Heart right ventricle (tissue), 16 donors: Measurements from ENCODE around the gene C9orf85. TPM values are rescaled to one million over a fixed set of nuclear protein-coding genes. Genes with fewer than 3 reads are reported as not detected.

Source experiments
- ATAC-seq, 8 donors: fragments of 200-7000 bp; cut with Tn5 transposase; one replicate each; pipeline ENCODE4 v1.9.1; 2020; ENCODE audit warnings: mild to moderate bottlenecking in 8 of 8, moderate library complexity in 8 of 8, moderate number of reproducible peaks in 1 of 8
- DNase-seq, 2 donors: peaks; one replicate each; pipeline ENCODE4 v3.0.0-alpha.2; 2020
- H3K27ac ChIP-seq, 10 donors: fragments of 200-600 bp; sonication (generic) in 2 of 10; one replicate each; pipeline versions ENCODE4 v1.5.0 to v1.8.0; 2020 to 2022; ENCODE audit warnings: mild to moderate bottlenecking in 3 of 10
- H3K27me3 ChIP-seq, 7 donors: fragments of 200-600 bp; one replicate each; pipeline ENCODE4 v1.8.0; 2021 to 2022; ENCODE audit warnings: mild to moderate bottlenecking in 2 of 7
- H3K36me3 ChIP-seq, 9 donors: fragments of 200-600 bp; sonication (generic) in 1 of 9; one replicate each; pipeline versions ENCODE4 v1.5.0 to v1.8.0; 2020 to 2022; ENCODE audit warnings: mild to moderate bottlenecking in 2 of 9
- H3K4me1 ChIP-seq, 9 donors: fragments of 200-600 bp; sonication (generic) in 1 of 9; one replicate each; pipeline versions ENCODE4 v1.5.0 to v1.8.0; 2020 to 2022; ENCODE audit warnings: mild to moderate bottlenecking in 4 of 9
- H3K4me3 ChIP-seq, 10 donors: fragments of 200-600 bp; sonication (generic) in 2 of 10; one replicate each; pipeline versions ENCODE4 v1.5.0 to v1.8.0; 2020 to 2022; ENCODE audit warnings: mild to moderate bottlenecking in 7 of 10, moderate library complexity in 2 of 10
- H3K9me3 ChIP-seq, 11 donors: fragments of 200-600 bp in 10 of 11; sonication (generic) in 2 of 11; one replicate each; pipeline versions ENCODE4 v1.5.0 to v1.8.0; 2013 to 2022; ENCODE audit warnings: mild to moderate bottlenecking in 2 of 11, control low read depth in 1 of 11, moderate library complexity in 1 of 11
- WGBS, 2 donors: extraction: QIAGEN DNeasy Blood & Tissue Kit; methylation state at CpG; one replicate each; pipeline ENCODE4 v1.1.7; 2013; ENCODE audit warnings: inconsistent platforms in 1 of 2; 5-methylcytosine and 5-hydroxymethylcytosine counted together
- intact Hi-C, 10 donors: fragments of 100-400 bp; cut with DNase I; formaldehyde crosslinking; loops; one replicate each; pipeline versions ENCODE4 v1.11.1 to v1.14.2; 2022
- polyA plus RNA-seq, 2 donors: library from polyadenylated mRNA; stranded (reverse); fragments of 200-250 nt; gene quantifications; one replicate each; pipeline ENCODE4 v1.2.3, GENCODE V29; 2013
- total RNA-seq, 10 donors: library from RNA; stranded (reverse); fragmentation: NEBNext Ultra II Directional in 3 of 10; extraction: Animal tissue kit (Norgen Biotek cat#: 25700) in 3 of 10; gene quantifications; one replicate each; pipeline versions ENCODE4 v1.2.1 to v1.2.4, GENCODE V29; 2021 to 2023
- TF ChIP-seq, protein P1 (sequence below), 9 donors: fragments of 200-600 bp; sonication (generic) in 2 of 9; IDR thresholded peaks; one replicate each; pipeline versions ENCODE4 v1.5.0 to v1.8.0; 2021 to 2022; ENCODE audit warnings: antibody characterized with exemption in 9 of 9, mild to moderate bottlenecking in 5 of 9, moderate library complexity in 1 of 9
- donor health status: Arrhythmogenic right ventricular cardiomyopathy.
- donor health status: ischemic (EF 13 %, LVEDD 7.1; RV severe dilation, severe dysfunction).
- donor health status: healthy with polysubstance abuse.
- donor health status: DM: no; HTN: yes; CAD: no.
- donor health status: DM: no; HTN: no; CAD: no.
- donor health status: ischemic (EF 25% LVEDD 6.9; RV normal size, moderate dysfunction).
- donor health status: ischemic (EF 25% LVEDD 5.7; RV mildly dilated, moderate dysfunction).
- donor health status: healthy.
- donor health status: DM: yes; HTN: yes; CAD: no.
- donor health status: Ischemic cardiomyopathy.
- donor health status: ischemic (EF 35%, LVEDD 5.7; RV mildly dilated, moderate dysfunction).
- donor health status: nonischemic (EF 11% LVEDD 7.7; RV severe dilation, severe dysfunction).
- donor health status: DM: yes; HTN: yes; CAD: no.
- donor health status: PGD.
- donor health status: ischemic (EF 29% LVEDD 5.4; RV normal size, mild dysfunction).
- donor health status: nonischemic (EF 23%, LVEDD 6.1; RV moderate dilation, normal function).

C9orf85 gene
- total and polyA plus RNA-seq, 12 donors = 3.8 to 8.5 (median 6.1) TPM

DNA sequence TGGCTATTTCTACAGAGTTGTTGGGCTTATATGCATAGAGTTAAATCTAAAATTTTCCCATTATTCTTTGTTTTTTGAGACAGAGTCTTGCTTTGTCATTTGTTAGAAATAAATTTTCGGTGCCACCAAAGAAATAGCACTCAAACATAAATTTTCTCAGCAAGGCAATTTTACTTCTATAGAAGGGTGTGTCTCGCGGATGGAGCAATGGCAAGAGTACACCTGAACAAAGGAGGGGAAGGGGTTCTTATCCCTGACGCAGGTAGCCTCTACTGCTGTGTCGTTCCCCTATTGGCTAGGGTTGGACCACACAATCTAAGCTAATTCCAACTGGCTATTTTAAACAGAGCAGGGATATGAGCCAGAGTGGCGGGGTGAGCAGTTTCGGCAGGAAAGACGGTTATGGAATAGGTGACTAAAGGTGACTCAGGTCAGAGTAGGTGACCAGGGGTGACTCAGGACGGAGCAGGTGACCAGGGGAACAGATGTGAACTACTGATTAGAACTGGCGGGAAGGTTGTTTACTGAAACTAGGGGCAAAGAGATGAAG is 57.2 kb downstream of the C9orf85 start:
- Histone ChIP-seq H3K4me3 (no peak overlapping the region), H3K36me3 (peaks cover 0 to 33% (median 11%) of the 10 kb centered on the region in 9 donors), H3K4me1 (no peaks in the 10 kb centered on the region), H3K27ac (no peak overlapping the region), H3K27me3 (no peaks in the 10 kb centered on the region), H3K9me3 (peaks cover 0 to 22% (median 3%) of the 10 kb centered on the region in 11 donors)
- WGBS, 2 donors = 87 to 88% methylated on average over 10 of the region's 10 CpGs
- DNase-seq (no peak), ATAC-seq (no peak)
- TF ChIP-seq, protein P1, sequence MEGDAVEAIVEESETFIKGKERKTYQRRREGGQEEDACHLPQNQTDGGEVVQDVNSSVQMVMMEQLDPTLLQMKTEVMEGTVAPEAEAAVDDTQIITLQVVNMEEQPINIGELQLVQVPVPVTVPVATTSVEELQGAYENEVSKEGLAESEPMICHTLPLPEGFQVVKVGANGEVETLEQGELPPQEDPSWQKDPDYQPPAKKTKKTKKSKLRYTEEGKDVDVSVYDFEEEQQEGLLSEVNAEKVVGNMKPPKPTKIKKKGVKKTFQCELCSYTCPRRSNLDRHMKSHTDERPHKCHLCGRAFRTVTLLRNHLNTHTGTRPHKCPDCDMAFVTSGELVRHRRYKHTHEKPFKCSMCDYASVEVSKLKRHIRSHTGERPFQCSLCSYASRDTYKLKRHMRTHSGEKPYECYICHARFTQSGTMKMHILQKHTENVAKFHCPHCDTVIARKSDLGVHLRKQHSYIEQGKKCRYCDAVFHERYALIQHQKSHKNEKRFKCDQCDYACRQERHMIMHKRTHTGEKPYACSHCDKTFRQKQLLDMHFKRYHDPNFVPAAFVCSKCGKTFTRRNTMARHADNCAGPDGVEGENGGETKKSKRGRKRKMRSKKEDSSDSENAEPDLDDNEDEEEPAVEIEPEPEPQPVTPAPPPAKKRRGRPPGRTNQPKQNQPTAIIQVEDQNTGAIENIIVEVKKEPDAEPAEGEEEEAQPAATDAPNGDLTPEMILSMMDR (IDR thresholded peaks at IDR 0.05) = no peak
- intact Hi-C loops = no loop called here

DNA sequence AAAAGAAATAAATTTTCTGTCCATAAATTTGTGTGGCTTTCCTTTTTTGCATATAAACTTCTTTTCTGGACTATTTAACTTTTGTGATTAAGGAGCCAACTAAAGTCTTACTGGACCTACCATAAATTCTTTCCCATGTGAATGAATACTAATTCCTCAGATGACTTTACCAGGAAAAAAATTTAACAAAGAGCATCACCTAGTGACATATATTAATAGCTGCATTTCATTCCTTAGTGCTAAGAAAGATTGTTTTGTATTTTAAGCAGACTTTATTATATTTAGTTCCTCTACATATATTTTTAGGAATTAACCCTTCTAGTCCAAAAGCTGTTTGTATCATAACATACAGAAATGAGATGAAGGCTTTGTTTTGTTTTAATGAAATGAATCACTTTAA is 64.4 kb downstream of the C9orf85 start:
- Histone ChIP-seq H3K4me1 (peaks cover 0 to 10% (median 6%) of the 10 kb centered on the region in 9 donors), H3K27ac (no peak overlapping the region), H3K4me3 (no peak overlapping the region), H3K9me3 (no peaks in the 10 kb centered on the region), H3K36me3 (peaks cover 0 to 44% (median 11%) of the 10 kb centered on the region in 9 donors), H3K27me3 (no peaks in the 10 kb centered on the region)
- ATAC-seq (no peak), DNase-seq (no peak)
- TF ChIP-seq, protein P1 (IDR thresholded peaks at IDR 0.05) = peak in 8 of 9 donors; percentile 6 to 50 (median 35)
- intact Hi-C loops = no loop called here

DNA sequence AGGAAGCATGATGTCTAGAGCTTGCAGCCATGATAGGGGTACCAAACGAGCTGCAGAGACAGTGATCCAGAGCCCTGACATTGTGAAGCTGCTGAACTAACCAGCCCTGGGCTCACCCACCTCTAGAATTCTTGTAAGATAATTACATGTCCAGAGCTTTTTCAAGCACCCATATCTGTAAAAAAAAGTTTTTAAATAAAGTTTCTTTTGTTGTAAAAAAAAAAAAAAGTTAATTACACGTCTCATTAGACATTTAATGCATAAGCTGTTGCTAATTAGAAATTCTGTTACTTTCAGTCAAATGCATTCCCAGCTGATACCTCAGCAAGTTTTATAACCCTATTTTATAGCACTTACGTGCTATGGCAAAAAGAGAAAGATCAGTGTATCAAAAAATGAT is 65.6 kb downstream of the C9orf85 start:
- no peak for DNase-seq
- Histone ChIP-seq H3K36me3 (peaks cover 0 to 36% (median 11%) of the 10 kb centered on the region in 9 donors), H3K9me3 (no peaks in the 10 kb centered on the region), H3K4me1 (peaks cover 3 to 18% (median 11%) of the 10 kb centered on the region in 9 donors), H3K27ac (no peak overlapping the region), H3K27me3 (no peaks in the 10 kb centered on the region), H3K4me3 (no peak overlapping the region)
- 71 to 77% methylated on average over 3 of the region's 3 CpGs for WGBS, 2 donors
- ATAC-seq = no peak
- intact Hi-C loops = no loop called here
- TF ChIP-seq, protein P1 (IDR thresholded peaks at IDR 0.05) = no peak

DNA sequence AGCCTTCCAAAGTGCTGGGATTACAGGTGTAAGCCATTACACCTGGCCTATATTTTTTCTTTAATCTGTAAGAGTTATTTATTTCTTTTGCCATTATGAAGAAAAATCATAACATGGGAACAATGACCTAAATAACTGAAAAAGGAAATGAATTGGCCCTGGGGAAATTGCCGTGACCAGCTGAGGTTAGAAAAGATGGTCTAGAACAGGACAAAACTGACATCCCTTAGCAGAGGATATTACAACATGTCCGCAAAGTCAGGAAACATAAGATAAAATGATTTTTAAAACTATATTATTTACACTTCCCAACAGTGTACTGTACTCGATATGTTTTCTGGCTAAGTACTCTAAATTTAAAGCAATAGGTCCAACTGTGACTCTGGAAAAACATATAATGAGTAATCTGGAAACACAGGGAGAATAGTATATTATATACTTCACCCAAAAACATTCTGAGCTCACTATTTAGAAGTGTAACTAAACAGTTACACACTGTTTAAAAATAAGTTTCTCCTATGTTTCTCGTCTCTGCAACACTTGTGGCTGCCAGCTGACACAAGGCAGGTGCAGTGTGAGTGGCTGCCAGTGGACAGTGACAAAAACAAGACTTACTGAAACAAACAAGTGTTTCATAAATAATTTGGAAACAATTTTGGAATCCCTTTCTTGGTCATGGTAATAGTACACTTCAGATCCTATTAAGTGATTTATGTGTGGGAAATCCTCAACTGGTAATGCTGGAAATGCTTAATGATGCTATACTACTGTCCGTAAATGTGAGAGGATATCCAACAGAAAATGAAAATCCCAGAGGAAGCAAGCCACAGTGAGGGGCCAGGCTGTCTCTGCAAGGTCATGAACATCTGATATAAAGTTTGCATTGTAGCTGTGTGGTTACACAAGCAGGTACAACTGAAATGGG is 69.1 kb downstream of the C9orf85 start:
- H3K4me3 ChIP-seq = no peak overlapping the region
- ATAC-seq = peak in 7 of 8 donors; percentile 65 to 83 (median 71)
- peak in 1 of 2 donors; percentile 17 for DNase-seq
- intact Hi-C loops = loop anchor here in 1 of 10 donors (10.0 kb wide), 1 partner anchor 66 kb away; the partner anchor contains the start of genes ABHD17B and C9orf85
- no peaks in the 10 kb centered on the region for H3K27me3 ChIP-seq
- no peaks in the 10 kb centered on the region for H3K9me3 ChIP-seq
- peaks cover 3 to 19% (median 13%) of the 10 kb centered on the region in 9 donors for H3K4me1 ChIP-seq
- TF ChIP-seq, protein P1 (IDR thresholded peaks at IDR 0.05) = no peak
- peak overlapping the region in 6 of 10 donors; percentile 9 to 49 (median 28) for H3K27ac ChIP-seq
- H3K36me3 ChIP-seq = peaks cover 0 to 9% (median 0%) of the 10 kb centered on the region in 9 donors
- 30% methylated on average over 5 of the region's 5 CpGs for WGBS, 2 donors
